B cell (primary cell): ENCODE data around the gene MTG2.

Experiments used
- EZH2 ChIP-seq: IDR thresholded peaks from 2 replicates; pipeline ENCODE4 v1.6.1; 2012; ENCODE audit warnings: borderline replicate concordance, low read depth, mild to moderate bottlenecking, moderate library complexity, low read length; ENCODE audit not compliant: insufficient read depth, poor library complexity, severe bottlenecking
- TF ChIP-seq, protein P1 (sequence below): fragments of 200-600 bp; IDR thresholded peaks from one replicate; pipeline ENCODE4 v1.8.0; 2022; ENCODE audit warnings: antibody characterized with exemption, mild to moderate bottlenecking

GRCh38 chr20:62217913-62218773 lies 35.3 kb downstream of the MTG2 start:
- TF ChIP-seq, protein P1, sequence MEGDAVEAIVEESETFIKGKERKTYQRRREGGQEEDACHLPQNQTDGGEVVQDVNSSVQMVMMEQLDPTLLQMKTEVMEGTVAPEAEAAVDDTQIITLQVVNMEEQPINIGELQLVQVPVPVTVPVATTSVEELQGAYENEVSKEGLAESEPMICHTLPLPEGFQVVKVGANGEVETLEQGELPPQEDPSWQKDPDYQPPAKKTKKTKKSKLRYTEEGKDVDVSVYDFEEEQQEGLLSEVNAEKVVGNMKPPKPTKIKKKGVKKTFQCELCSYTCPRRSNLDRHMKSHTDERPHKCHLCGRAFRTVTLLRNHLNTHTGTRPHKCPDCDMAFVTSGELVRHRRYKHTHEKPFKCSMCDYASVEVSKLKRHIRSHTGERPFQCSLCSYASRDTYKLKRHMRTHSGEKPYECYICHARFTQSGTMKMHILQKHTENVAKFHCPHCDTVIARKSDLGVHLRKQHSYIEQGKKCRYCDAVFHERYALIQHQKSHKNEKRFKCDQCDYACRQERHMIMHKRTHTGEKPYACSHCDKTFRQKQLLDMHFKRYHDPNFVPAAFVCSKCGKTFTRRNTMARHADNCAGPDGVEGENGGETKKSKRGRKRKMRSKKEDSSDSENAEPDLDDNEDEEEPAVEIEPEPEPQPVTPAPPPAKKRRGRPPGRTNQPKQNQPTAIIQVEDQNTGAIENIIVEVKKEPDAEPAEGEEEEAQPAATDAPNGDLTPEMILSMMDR: no peak
- TF ChIP-seq EZH2: no peak
